ENCODE results near the gene EFCAB6. TPM values are rescaled to one million over a fixed set of nuclear protein-coding genes. Genes with fewer than 3 reads are reported as not detected.

Gene EFCAB6
- total and polyA plus RNA-seq, 2 donors (not counting 3 experiments of a cell fraction or from before 2014, with no cell fraction given): 0.07 to 0.31 TPM

DNA sequence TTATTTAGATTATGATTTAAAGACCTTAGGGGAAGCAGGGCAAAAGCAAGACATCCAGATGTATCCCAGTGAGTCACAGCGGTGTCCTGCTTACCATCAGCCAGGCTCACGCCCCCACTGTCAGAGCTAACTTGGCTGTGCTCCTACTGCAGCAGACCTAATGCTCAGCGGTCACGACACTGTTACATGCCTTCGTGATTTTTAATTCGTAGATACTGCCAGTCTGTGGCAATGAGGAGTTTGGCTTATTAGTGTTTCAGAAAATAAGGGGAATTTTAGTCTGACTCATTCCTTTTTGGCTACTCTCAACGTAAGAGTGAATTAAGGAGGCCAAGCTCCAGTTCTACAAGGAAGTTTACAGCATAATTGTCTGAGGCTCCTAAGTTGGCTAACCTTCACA, 22.7 kb downstream of the EFCAB6 start:
- Histone ChIP-seq H3K9ac (replicated peaks; ENCODE audit: extremely low read depth, insufficient read depth, low read length) (no peak overlapping the region), H3K4me3 (replicated peaks in 1 of 3; ENCODE audit: insufficient read depth in 1 of 3, low read depth in 1 of 3, low read length in 3 of 3) (no peak overlapping the region), H2AFZ (ENCODE audit: low read depth, low read length) (no peak overlapping the region), H3K27ac (ENCODE audit: insufficient read depth, low read depth, low read length) (no peak overlapping the region), H4K20me1 (replicated peaks; ENCODE audit: control insufficient read depth, extremely low read depth, insufficient read depth, low read length) (no peaks in the 10 kb centered on the region), H3K27me3 (ENCODE audit: control insufficient read depth in 2 of 2, insufficient read depth in 2 of 2, low read length in 2 of 2) (peaks cover 0 to 2% of the 10 kb centered on the region in 2 experiments), H3K36me3 (ENCODE audit: control insufficient read depth in 2 of 2, extremely low read depth in 1 of 2, insufficient read depth in 2 of 2, low read length in 2 of 2) (no peaks in the 10 kb centered on the region), H3K4me1 (ENCODE audit: control insufficient read depth, extremely low read depth, insufficient read depth, low read length) (no peaks in the 10 kb centered on the region), H3K79me2 (ENCODE audit: control insufficient read depth, insufficient read depth, low read length) (no peaks in the 10 kb centered on the region), H3K9me1 (replicated peaks; ENCODE audit: control insufficient read depth, extremely low read depth, insufficient read depth, low read length) (no peaks in the 10 kb centered on the region), H3K4me2 (ENCODE audit: insufficient read depth, low read length) (no peak overlapping the region), H3K9me3 (replicated peaks; ENCODE audit: control insufficient read depth, insufficient read depth, low read length) (no peaks in the 10 kb centered on the region)
- dilution Hi-C loops (cut with MboI; ENCODE audit: extremely low pct_ligation_motif_present, low sequenced_read_pairs): no loop called here
- no TSS peak for BruUV-seq (replicated peaks)
- CTCF ChIA-PET: no interaction called here
- intact Hi-C loops (cut with micrococcal nuclease): no loop called here
- FAIRE-seq: no peak
- TF ChIP-seq JUN (IDR thresholded peaks at IDR 0.05; ENCODE audit: borderline replicate concordance, insufficient read depth, insufficient read length, low read depth): no peak
- TF ChIP-seq MYC (IDR thresholded peaks at IDR 0.05; ENCODE audit: low read depth, low read length): no peak
- no peak for TF ChIP-seq POLR2A (IDR thresholded peaks at IDR 0.05; ENCODE audit: low read depth, low read length)
- no peak for TF ChIP-seq POLR2AphosphoS5 (IDR thresholded peaks at IDR 0.05; ENCODE audit: insufficient read depth, low read depth, low read length)
- TF ChIP-seq, protein P1, sequence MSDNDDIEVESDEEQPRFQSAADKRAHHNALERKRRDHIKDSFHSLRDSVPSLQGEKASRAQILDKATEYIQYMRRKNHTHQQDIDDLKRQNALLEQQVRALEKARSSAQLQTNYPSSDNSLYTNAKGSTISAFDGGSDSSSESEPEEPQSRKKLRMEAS (IDR thresholded peaks at IDR 0.05; ENCODE audit: insufficient read depth, insufficient read length): no peak
- TF ChIP-seq, protein P2, sequence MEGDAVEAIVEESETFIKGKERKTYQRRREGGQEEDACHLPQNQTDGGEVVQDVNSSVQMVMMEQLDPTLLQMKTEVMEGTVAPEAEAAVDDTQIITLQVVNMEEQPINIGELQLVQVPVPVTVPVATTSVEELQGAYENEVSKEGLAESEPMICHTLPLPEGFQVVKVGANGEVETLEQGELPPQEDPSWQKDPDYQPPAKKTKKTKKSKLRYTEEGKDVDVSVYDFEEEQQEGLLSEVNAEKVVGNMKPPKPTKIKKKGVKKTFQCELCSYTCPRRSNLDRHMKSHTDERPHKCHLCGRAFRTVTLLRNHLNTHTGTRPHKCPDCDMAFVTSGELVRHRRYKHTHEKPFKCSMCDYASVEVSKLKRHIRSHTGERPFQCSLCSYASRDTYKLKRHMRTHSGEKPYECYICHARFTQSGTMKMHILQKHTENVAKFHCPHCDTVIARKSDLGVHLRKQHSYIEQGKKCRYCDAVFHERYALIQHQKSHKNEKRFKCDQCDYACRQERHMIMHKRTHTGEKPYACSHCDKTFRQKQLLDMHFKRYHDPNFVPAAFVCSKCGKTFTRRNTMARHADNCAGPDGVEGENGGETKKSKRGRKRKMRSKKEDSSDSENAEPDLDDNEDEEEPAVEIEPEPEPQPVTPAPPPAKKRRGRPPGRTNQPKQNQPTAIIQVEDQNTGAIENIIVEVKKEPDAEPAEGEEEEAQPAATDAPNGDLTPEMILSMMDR (IDR thresholded peaks at IDR 0.05; ENCODE audit: extremely low read depth in 1 of 2, insufficient read depth in 1 of 2, low read depth in 1 of 2, low read length in 2 of 2): no peak
- TF ChIP-seq GATA2 (IDR thresholded peaks at IDR 0.05; ENCODE audit: insufficient read depth, insufficient read length, low read depth, low read length): no peak
- TF ChIP-seq FOS (IDR thresholded peaks at IDR 0.05; ENCODE audit: borderline replicate concordance, insufficient read depth, low read length): no peak
- TF ChIP-seq EZH2 (IDR thresholded peaks at IDR 0.05; ENCODE audit: borderline replicate concordance, low read depth, low read length, severe bottlenecking): no peak
- no peak for DNase-seq (ENCODE audit: low read depth, low spot score)
- POLR2A ChIA-PET: no interaction called here

All from endothelial cell of umbilical vein (primary cell).